Vagina (tissue), 2 donors: ENCODE measurements around the gene TDG. TPM values are rescaled to one million over a fixed set of nuclear protein-coding genes. Genes with fewer than 3 reads are reported as not detected.
"Not testable (repeated sequence)": the region's sequence is repeated elsewhere in the genome, so short reads cannot be mapped to it uniquely, and the experiment has no call there.

Source experiments
- DNase-seq, 2 donors: peaks; one replicate each; pipeline ENCODE4 v3.0.0-alpha.2; 2017; ENCODE audit errors: extremely low spot score in 2 of 2
- H3K27ac ChIP-seq: fragments of 200-600 bp; sonication (generic); one replicate; pipeline ENCODE4 v1.5.1; 2019
- H3K27me3 ChIP-seq: fragments of 200-600 bp; sonication (generic); one replicate; pipeline ENCODE4 v1.5.1; 2019
- H3K36me3 ChIP-seq, 2 donors: fragments of 200-600 bp; sonication (generic); one replicate each; pipeline ENCODE4 v1.5.1; 2017 to 2019
- H3K4me1 ChIP-seq: fragments of 200-600 bp; sonication (generic); one replicate; pipeline ENCODE4 v1.5.1; 2019
- H3K4me3 ChIP-seq, 2 donors: fragments of 200-600 bp; sonication (generic); 1 replicate in 1 of 2; 2 replicates in 1 of 2; pipeline ENCODE4 v1.5.1; 2016 to 2019
- H3K9me3 ChIP-seq: fragments of 200-600 bp; sonication (generic); one replicate; pipeline ENCODE4 v1.5.1; 2019
- CTCF ChIP-seq, 3 experiments: fragments of 450-650 bp in 2 of 3; fragments of 200-600 bp in 1 of 3; sonication (generic) in 1 of 3; IDR thresholded peaks; one replicate each; pipeline ENCODE4 v1.5.1; 2017 to 2019; ENCODE audit warnings: antibody characterized with exemption in 3 of 3, mild to moderate bottlenecking in 2 of 3, moderate library complexity in 2 of 3
- POLR2A ChIP-seq, 2 donors: fragments of 450-650 bp; IDR thresholded peaks; one replicate each; pipeline ENCODE4 v1.6.1; 2017; ENCODE audit warnings: antibody characterized with exemption in 2 of 2, mild to moderate bottlenecking in 2 of 2, moderate library complexity in 2 of 2
- POLR2AphosphoS5 ChIP-seq, 2 donors: sonication (generic); formaldehyde crosslinking; IDR thresholded peaks; one replicate each; pipeline ENCODE4 v1.9.0; 2017; ENCODE audit warnings: antibody characterized with exemption in 2 of 2, mild to moderate bottlenecking in 2 of 2, low read depth in 1 of 2; ENCODE audit not compliant: insufficient read depth in 1 of 2
- intact Hi-C: fragments of 100-400 bp; cut with DNase I; formaldehyde crosslinking; loops from one replicate; pipeline ENCODE4 v1.15.1; 2023
- total RNA-seq: library from RNA; depleted of rRNA; stranded (reverse); fragments of >200 nt; gene quantifications from one replicate; pipeline ENCODE4 v1.2.3, GENCODE V29; 2016

The TDG gene
- total RNA-seq, 1 donor from 2014 or later = 24.6 TPM

DNA sequence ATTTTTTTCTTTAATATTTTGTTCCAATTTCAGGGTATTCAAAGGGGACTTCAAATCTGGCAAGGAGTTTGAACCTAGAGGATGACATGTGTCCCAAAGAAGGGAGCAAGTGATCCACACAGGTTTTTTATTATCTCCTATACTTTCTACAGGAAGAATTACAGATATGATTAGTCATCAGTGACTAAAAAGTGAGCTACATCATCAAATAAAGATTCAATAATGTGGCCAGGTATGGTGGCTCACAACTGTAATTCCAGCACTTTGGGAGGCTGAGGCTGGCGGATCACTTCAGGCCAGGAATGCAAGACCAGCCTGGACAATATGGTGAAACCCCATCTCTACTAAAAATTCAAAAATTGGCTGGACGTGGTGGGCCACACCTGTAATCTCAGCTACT is 60.1 kb downstream of the TDG start:
- DNase-seq = no peak
- Histone ChIP-seq H3K4me3 (no peak overlapping the region), H3K27ac (no peak overlapping the region), H3K4me1 (no peaks in the 10 kb centered on the region), H3K36me3 (no peaks in the 10 kb centered on the region), H3K27me3 (no peaks in the 10 kb centered on the region), H3K9me3 (peaks cover 5% of the 10 kb centered on the region)
- no peak for TF ChIP-seq POLR2AphosphoS5 (IDR thresholded peaks at IDR 0.05; ENCODE audit: insufficient read depth in 1 of 2, low read depth in 1 of 2)
- intact Hi-C loops = no loop called here

- H3K36me3 ChIP-seq = no peaks in the 10 kb centered on the region
- no peak overlapping the region for H3K4me3 ChIP-seq
- no peak for DNase-seq
- H3K27me3 ChIP-seq = no peaks in the 10 kb centered on the region
- no peaks in the 10 kb centered on the region for H3K4me1 ChIP-seq
- H3K9me3 ChIP-seq = peaks cover 5% of the 10 kb centered on the region
- intact Hi-C loops = no loop called here
- H3K27ac ChIP-seq = no peak overlapping the region
- TF ChIP-seq CTCF (IDR thresholded peaks at IDR 0.05) = no peak
- TF ChIP-seq POLR2AphosphoS5 (IDR thresholded peaks at IDR 0.05; ENCODE audit: insufficient read depth in 1 of 2, low read depth in 1 of 2) = no peak
- no peak for TF ChIP-seq POLR2A (IDR thresholded peaks at IDR 0.05)
These were observed 61.3 kb downstream of the TDG start for GRCh38 chr12:104026841-104027599.

DNA sequence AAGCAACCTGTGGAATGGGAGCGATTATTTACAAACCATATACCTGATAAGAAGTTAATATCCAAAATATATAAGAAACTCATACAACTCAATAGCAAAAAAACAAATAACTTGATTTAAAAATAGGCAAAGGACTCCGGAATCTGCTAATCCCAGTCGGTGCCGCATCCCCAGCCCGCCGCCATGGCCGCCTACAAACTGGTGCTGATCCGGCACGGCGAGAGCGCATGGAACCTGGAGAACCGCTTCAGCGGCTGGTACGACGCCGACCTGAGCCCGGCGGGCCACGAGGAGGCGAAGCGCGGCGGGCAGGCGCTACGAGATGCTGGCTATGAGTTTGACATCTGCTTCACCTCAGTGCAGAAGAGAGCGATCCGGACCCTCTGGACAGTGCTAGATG is 64.9 kb downstream of the TDG start:
- intact Hi-C loops, H3K4me1 ChIP-seq, DNase-seq: not testable (repeated sequence)

DNA sequence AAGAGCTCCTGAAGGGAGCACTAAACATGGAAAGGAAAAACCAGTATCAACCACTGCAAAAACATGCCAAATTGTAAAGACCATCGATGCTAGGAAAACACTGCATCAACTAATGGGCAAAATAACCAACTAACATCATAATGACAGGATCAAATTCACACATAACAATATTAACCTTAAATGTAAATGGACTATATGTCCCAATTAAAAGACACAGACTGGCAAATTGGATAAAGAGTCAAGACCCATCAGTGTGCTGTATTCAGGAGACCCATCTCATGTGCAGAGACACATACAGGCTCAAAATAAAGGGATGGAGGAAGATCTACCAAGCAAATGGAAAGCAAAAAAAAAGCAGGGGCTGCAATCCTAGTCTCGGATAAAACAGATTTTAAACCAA is 70.5 kb downstream of the TDG start:
- H3K27me3 ChIP-seq, intact Hi-C loops, H3K27ac ChIP-seq: not testable (repeated sequence)

More for the DNA sequence above, 64.9 kb downstream of the TDG start:
- not testable (repeated sequence) for H3K27ac ChIP-seq, H3K4me3 ChIP-seq, H3K36me3 ChIP-seq, H3K27me3 ChIP-seq, H3K9me3 ChIP-seq

More for the DNA sequence above, 70.5 kb downstream of the TDG start:
- H3K4me3 ChIP-seq, H3K4me1 ChIP-seq, H3K9me3 ChIP-seq, DNase-seq, H3K36me3 ChIP-seq: not testable (repeated sequence)

Other genes starting within 250 kb of the TDG start
- gene NT5DC3, start 124.6 kb upstream of the TDG start, total RNA-seq = 5.2 TPM
- gene HSP90B1, start 35.5 kb upstream of the TDG start, total RNA-seq = 222 TPM
- 11.0 TPM for gene GLT8D2, start 84.3 kb downstream of the TDG start, total RNA-seq
- 28.7 TPM for gene HCFC2, start 98.7 kb downstream of the TDG start, total RNA-seq
- gene NFYB, start 172.3 kb downstream of the TDG start, total RNA-seq = 32.9 TPM
- 144 TPM for gene TXNRD1, start 249.9 kb downstream of the TDG start, total RNA-seq